Measurements from ENCODE around the gene SETD4.
A peak's percentile ranks its signal among the peaks of the same experiment; 100 is the strongest.

SETD4 gene

DNA sequence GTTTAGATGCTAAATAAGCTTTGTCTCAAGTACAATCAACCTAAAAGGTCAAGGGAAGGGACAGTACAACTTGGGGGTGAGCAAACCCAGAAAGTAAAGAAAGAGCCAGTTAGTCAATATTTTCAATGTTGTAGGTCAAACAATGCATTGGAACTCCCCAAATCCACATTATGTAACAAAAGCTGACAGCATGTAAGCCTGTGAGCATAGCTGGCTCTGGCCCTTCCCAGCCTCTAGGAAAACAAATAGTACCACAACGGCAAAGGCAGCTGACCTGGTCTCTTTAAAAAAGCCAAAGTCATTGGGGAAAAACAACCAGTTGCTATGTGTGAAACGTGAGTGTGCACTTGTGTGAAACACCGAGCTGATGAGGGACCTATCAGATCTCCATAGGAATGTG, 12.9 kb upstream of the SETD4 start:
- DNase-seq (ENCODE audit: low read depth), result no peak
- H3K4me3 ChIP-seq (ENCODE audit: low read depth, low read length), result no peak overlapping the region
- TF ChIP-seq, protein P1, sequence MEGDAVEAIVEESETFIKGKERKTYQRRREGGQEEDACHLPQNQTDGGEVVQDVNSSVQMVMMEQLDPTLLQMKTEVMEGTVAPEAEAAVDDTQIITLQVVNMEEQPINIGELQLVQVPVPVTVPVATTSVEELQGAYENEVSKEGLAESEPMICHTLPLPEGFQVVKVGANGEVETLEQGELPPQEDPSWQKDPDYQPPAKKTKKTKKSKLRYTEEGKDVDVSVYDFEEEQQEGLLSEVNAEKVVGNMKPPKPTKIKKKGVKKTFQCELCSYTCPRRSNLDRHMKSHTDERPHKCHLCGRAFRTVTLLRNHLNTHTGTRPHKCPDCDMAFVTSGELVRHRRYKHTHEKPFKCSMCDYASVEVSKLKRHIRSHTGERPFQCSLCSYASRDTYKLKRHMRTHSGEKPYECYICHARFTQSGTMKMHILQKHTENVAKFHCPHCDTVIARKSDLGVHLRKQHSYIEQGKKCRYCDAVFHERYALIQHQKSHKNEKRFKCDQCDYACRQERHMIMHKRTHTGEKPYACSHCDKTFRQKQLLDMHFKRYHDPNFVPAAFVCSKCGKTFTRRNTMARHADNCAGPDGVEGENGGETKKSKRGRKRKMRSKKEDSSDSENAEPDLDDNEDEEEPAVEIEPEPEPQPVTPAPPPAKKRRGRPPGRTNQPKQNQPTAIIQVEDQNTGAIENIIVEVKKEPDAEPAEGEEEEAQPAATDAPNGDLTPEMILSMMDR (IDR thresholded peaks at IDR 0.05; ENCODE audit: low read depth, low read length), result no peak
- TF ChIP-seq POLR2A (IDR thresholded peaks at IDR 0.05; ENCODE audit: extremely low read depth, insufficient read length) (no peak), MYC (IDR thresholded peaks at IDR 0.05; ENCODE audit: low read depth, low read length) (no peak)
- TF ChIP-seq, protein P2, sequence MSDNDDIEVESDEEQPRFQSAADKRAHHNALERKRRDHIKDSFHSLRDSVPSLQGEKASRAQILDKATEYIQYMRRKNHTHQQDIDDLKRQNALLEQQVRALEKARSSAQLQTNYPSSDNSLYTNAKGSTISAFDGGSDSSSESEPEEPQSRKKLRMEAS (IDR thresholded peaks at IDR 0.05; ENCODE audit: low read depth, low read length), result no peak

DNA sequence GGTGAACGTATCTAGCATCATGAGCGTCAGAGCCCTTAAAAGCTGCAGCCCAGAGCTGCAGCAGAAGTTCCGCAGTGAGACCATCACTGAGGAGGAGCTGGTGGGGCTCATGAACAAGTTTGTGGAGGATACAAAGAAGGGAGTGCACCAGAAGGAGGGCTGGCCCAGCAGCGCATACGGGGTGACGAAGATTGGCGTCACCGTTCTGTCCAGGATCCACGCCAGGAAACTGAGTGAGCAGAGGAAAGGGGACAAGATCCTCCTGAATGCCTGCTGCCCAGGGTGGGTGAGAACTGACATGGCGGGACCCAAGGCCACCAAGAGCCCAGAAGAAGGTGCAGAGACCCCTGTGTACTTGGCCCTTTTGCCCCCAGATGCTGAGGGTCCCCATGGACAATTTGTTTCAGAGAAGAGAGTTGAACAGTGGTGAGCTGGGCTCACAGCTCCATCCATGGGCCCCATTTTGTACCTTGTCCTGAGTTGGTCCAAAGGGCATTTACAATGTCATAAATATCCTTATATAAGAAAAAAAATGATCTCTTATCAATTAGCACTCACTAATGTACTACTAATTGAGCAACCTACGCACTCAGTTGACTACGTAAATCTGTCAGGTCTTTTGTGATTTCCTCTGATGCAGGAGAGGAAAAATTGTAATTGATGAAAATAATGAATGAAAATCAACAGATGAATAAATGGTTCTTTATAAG, 12.3 kb upstream of the SETD4 start:
- no peak for TF ChIP-seq POLR2A (IDR thresholded peaks at IDR 0.05; ENCODE audit: extremely low read depth, insufficient read length)
- TF ChIP-seq, protein P1 (IDR thresholded peaks at IDR 0.05; ENCODE audit: low read depth, low read length), result no peak
- TF ChIP-seq MYC (IDR thresholded peaks at IDR 0.05; ENCODE audit: low read depth, low read length), result no peak
- TF ChIP-seq, protein P2 (IDR thresholded peaks at IDR 0.05; ENCODE audit: low read depth, low read length), result no peak
- DNase-seq (ENCODE audit: low read depth), result no peak
- H3K4me3 ChIP-seq (ENCODE audit: low read depth, low read length), result no peak overlapping the region

DNA sequence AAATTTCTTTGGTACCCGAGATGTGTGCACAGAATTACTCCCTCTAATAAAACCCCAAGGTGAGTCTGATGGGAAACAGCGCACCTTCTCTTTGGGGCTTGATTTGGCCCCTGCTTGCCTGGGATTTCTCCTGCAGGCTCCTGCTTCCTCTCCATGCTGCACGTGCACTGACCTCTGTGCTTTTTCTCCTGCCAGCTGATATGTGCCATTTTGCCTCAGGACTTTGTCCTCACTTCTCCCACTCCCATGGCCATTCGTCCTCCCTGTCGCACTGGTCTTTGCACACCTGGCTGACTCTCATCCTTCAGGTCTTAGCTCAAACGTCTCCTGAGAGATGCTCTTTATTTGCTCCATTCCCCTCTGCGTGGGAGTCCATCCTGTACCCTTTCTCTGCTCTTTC, 10.7 kb upstream of the SETD4 start:
- TF ChIP-seq, protein P1 (IDR thresholded peaks at IDR 0.05; ENCODE audit: low read depth, low read length), result no peak
- TF ChIP-seq, protein P2 (IDR thresholded peaks at IDR 0.05; ENCODE audit: low read depth, low read length), result no peak
- no peak for TF ChIP-seq MYC (IDR thresholded peaks at IDR 0.05; ENCODE audit: low read depth, low read length)
- TF ChIP-seq POLR2A (IDR thresholded peaks at IDR 0.05; ENCODE audit: extremely low read depth, insufficient read length), result no peak
- no peak for DNase-seq (ENCODE audit: low read depth)
- no peak overlapping the region for H3K4me3 ChIP-seq (ENCODE audit: low read depth, low read length)

DNA sequence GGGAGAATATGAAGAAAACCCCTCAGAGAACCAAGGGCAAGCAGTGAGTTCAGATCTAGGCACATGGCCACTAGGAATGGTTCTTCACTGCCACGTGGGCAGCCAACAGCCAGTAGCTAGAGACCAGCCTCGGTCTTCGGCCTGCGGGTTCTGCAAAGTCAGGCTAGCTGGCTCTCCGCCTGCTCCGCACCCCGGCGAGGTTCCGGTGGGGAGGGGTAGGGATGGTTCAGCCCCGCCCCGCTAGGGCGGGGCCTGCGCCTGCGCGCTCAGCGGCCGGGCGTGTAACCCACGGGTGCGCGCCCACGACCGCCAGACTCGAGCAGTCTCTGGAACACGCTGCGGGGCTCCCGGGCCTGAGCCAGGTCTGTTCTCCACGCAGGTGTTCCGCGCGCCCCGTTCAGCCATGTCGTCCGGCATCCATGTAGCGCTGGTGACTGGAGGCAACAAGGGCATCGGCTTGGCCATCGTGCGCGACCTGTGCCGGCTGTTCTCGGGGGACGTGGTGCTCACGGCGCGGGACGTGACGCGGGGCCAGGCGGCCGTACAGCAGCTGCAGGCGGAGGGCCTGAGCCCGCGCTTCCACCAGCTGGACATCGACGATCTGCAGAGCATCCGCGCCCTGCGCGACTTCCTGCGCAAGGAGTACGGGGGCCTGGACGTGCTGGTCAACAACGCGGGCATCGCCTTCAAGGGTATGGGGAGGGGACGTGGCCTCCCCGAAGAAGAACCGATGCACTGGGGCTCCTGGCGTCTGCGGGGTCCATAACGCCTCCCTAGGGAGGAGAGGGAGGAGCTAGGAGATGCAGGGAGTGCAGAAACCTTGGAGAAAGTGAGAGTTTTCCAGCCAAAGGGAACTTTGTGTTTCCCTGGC, 9.6 kb upstream of the SETD4 start, which contains the start of gene CBR1:
Gene CBR1 (plus strand): TSS at position 312 of the 871 bp plus-strand sequence. CDS start 92 bp downstream, at position 404.
- peak within 1 kb of the TSS; percentile 58 for H3K4me3 ChIP-seq (ENCODE audit: low read depth, low read length)
- TF ChIP-seq, protein P2 (IDR thresholded peaks at IDR 0.05; ENCODE audit: low read depth, low read length), result no peak
- TF ChIP-seq MYC (IDR thresholded peaks at IDR 0.05; ENCODE audit: low read depth, low read length), result no peak
- TF ChIP-seq, protein P1 (IDR thresholded peaks at IDR 0.05; ENCODE audit: low read depth, low read length), result no peak
- TF ChIP-seq POLR2A (IDR thresholded peaks at IDR 0.05; ENCODE audit: extremely low read depth, insufficient read length), result no peak
- DNase-seq (ENCODE audit: low read depth), result peak; percentile 90

DNA sequence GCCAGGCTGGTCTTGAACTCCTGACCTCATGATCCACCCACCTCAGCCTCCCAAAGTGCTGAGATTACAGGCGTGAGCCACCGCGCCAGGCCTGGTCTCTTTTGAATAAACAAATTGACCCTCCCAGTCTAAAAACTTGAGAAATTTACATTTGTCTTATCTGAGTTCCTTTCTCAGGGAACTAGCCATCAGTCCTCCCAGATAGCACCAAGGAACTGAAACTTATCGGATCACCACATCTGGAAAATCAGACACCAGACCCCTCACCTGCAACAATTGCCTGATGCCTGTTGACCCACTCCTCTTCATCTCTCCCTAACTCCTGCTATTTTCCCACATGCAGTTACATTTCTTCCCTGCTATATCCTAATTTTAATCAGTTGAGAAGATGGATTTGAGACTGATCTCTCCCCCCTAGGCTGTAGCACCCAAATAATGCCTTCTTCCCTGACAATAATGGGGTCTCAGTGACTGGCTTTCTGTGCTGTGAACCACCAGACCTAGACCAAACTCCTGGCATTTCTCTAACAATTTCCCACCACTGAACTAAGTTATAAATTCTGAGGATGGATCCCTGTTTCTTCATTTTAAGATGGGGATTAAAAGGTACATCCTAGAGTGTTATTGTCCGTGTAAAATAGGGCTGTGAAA, 8.5 kb upstream of the SETD4 start:
- H3K4me3 ChIP-seq (ENCODE audit: low read depth, low read length), result no peak overlapping the region
- TF ChIP-seq, protein P1 (IDR thresholded peaks at IDR 0.05; ENCODE audit: low read depth, low read length), result no peak
- no peak for TF ChIP-seq POLR2A (IDR thresholded peaks at IDR 0.05; ENCODE audit: extremely low read depth, insufficient read length)

More for the DNA sequence above, 8.5 kb upstream of the SETD4 start:
- DNase-seq (ENCODE audit: low read depth), result no peak
